Measurements from ENCODE around the gene PRELID1. TPM values are rescaled to one million over a fixed set of nuclear protein-coding genes. Genes with fewer than 3 reads are reported as not detected.
A peak's percentile ranks its signal among the peaks of the same experiment; 100 is the strongest.

PRELID1 gene
- total RNA-seq, 1 donor from 2014 or later, result 94.0 TPM

DNA sequence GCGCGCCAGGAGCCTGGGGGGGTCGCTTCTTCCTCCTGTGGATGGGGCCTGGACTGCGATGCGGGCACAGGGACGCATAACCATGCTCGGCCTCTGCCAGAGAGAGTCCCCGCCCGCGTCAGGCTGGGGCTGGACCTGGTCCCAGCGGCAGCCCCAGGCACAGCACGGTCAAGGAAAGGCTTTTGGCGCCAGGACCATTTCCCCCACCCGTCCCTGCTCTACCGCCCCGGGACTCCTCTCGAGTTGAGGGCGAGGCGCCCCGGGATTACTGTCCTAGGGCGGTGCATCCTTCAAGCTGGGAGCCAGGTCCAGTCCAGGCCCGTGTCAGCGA, 7.8 kb downstream of the PRELID1 start:
- peak overlapping the region; percentile 76 for H3K4me3 Mint-ChIP-seq (ENCODE audit: low read depth)

DNA sequence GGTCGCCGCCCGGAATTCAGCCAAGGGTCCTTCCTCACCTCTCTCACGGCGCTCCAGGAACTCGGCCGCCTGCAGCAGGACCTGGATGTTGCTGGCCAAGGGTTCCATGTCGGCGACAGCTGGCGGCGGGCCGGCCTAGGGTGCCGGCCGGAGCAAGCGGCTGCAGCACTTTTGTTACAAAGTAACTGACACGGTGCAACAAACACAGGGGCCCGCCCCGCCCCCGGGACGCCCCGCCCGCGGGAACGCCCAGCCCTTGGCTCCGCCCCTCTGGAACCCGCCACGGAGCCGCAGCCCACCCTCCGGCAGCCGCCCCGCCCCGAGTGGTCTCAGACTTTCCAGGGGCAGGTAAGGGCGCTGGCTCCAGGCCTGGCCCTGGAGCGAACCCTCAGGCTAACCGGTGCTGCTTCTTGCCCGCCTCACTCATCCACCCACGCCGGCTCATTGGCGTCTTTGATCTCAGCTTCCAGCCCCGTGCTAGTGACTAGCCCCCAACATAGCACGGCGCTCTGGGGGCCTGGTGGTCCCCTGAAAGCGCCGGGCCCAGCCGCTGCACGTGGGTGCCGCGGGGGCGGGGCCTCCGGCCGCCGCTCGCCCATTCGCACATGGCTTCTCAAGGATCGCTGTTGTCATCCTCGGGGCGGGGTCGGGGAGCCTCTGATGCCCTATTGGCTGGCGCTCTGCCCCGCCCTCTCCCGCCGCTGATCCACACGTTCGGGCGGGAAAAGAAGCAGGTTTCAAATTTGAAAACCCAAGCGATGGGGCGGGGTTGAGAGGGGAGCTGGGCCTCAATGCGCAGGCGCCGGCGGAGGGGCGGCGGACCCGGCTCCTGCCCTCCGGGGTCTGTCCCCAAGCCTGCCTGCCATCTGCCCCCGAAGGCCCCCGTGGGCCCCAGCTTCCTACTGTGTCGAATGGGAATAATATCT, 8.4 kb downstream of the PRELID1 start, which contains the start of gene MXD3:
TSS of gene MXD3 (minus strand) at position 176 of the 926 bp plus-strand sequence. CDS start at position 108, 68 bp downstream.
- H3K27me3 Mint-ChIP-seq, result no peaks in the 10 kb centered on the region
- H3K27ac Mint-ChIP-seq, result peak within 1 kb of the TSS; percentile 84
- TF ChIP-seq, protein P1, sequence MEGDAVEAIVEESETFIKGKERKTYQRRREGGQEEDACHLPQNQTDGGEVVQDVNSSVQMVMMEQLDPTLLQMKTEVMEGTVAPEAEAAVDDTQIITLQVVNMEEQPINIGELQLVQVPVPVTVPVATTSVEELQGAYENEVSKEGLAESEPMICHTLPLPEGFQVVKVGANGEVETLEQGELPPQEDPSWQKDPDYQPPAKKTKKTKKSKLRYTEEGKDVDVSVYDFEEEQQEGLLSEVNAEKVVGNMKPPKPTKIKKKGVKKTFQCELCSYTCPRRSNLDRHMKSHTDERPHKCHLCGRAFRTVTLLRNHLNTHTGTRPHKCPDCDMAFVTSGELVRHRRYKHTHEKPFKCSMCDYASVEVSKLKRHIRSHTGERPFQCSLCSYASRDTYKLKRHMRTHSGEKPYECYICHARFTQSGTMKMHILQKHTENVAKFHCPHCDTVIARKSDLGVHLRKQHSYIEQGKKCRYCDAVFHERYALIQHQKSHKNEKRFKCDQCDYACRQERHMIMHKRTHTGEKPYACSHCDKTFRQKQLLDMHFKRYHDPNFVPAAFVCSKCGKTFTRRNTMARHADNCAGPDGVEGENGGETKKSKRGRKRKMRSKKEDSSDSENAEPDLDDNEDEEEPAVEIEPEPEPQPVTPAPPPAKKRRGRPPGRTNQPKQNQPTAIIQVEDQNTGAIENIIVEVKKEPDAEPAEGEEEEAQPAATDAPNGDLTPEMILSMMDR (IDR thresholded peaks at IDR 0.05; ENCODE audit: unreplicated experiment), result no peak

More for the DNA sequence above, 7.8 kb downstream of the PRELID1 start:
- TF ChIP-seq, protein P1 (IDR thresholded peaks at IDR 0.05; ENCODE audit: unreplicated experiment), result no peak
- Mint-ChIP-seq H3K27ac (peak overlapping the region; percentile 56), H3K9me3 (ENCODE audit: low read depth) (no peaks in the 10 kb centered on the region), H3K27me3 (no peaks in the 10 kb centered on the region), H3K36me3 (ENCODE audit: insufficient read depth) (peaks cover 3% of the 10 kb centered on the region), H3K4me1 (ENCODE audit: low read depth) (peaks cover 12% of the 10 kb centered on the region)
- DNase-seq (ENCODE audit: low spot score, unreplicated experiment), result no peak

DNA sequence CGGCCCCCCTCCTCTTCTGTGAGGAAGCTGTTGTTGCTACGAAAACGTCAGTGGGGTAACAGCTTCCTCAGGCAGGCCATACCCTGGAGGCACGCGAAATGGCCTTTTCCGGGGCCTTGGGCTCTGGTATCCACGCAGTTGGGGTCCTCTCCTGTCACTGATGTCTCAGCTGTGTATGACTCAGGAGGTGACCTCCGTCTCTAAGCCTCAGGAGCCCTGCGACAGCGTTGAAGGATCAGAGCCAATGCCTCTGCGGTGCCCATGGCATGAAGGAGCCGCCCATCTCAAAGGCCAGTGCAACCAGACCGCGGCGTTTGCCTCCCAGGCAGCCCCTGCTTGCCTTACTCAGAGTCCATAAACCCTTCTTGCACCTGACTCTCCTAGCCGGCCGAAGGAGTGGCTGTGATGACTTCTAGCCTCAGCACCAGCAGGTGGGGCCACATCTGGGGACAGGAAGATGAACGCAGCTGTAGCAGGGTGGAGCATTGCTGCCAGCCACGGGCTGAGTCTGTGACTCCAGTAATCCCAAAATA, 9.1 kb downstream of the PRELID1 start:
- Mint-ChIP-seq H3K27ac (peak overlapping the region; percentile 69), H3K4me3 (ENCODE audit: low read depth) (peak overlapping the region; percentile 67), H3K27me3 (no peaks in the 10 kb centered on the region), H3K36me3 (ENCODE audit: insufficient read depth) (peaks cover 4% of the 10 kb centered on the region), H3K9me3 (ENCODE audit: low read depth) (no peaks in the 10 kb centered on the region), H3K4me1 (ENCODE audit: low read depth) (peaks cover 12% of the 10 kb centered on the region)
- TF ChIP-seq, protein P1 (IDR thresholded peaks at IDR 0.05; ENCODE audit: unreplicated experiment), result no peak
- DNase-seq (ENCODE audit: low spot score, unreplicated experiment), result no peak

More for the DNA sequence above, 8.4 kb downstream of the PRELID1 start, which contains the start of gene MXD3:
- H3K4me1 Mint-ChIP-seq (ENCODE audit: low read depth), result peaks cover 12% of the 10 kb centered on the region
- H3K4me3 Mint-ChIP-seq (ENCODE audit: low read depth), result peak within 1 kb of the TSS; percentile 80
- H3K36me3 Mint-ChIP-seq (ENCODE audit: insufficient read depth), result peaks cover 1% of the 10 kb centered on the region
- no peaks in the 10 kb centered on the region for H3K9me3 Mint-ChIP-seq (ENCODE audit: low read depth)
- DNase-seq (ENCODE audit: low spot score, unreplicated experiment), result peak; percentile 89

DNA sequence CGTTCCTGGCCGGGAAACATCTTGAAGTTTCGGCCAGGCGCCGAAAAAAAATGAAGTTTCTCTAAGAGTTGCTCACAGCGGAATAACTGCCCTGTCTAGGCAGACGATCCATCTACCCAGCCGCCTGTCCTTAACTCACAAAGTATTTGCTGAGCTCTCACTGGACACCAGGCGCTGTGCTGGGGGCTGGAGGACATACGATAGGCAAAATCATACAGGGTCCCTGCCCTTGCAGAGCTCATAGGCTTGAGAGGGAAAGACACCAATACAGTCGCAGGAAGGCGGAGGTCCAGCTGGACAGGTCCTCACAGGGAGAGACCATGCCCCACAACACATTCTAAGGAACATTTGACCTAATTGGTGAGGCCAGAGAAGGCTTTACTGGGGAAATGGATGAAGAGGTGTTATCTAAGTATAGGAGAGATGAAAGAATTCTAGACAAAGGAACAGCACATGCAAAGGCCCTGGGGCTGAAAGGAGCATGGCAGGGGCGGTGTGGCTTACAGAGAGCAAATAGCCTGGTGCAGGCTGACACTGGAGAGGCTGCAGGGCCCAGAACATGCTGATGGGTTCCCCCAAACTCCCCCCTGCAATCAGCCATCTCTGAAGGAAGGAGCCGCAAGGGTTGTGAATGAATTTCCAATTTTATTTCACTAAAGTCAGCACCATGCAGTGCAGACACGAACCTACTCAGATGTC, 10.1 kb downstream of the PRELID1 start:
- H3K4me1 Mint-ChIP-seq (ENCODE audit: low read depth), result peaks cover 18% of the 10 kb centered on the region
- H3K9me3 Mint-ChIP-seq (ENCODE audit: low read depth), result no peaks in the 10 kb centered on the region
- DNase-seq (ENCODE audit: low spot score, unreplicated experiment), result no peak
- H3K27ac Mint-ChIP-seq, result peak overlapping the region; percentile 69
- H3K4me3 Mint-ChIP-seq (ENCODE audit: low read depth), result no peak overlapping the region
- H3K36me3 Mint-ChIP-seq (ENCODE audit: insufficient read depth), result peaks cover 5% of the 10 kb centered on the region
- TF ChIP-seq, protein P1 (IDR thresholded peaks at IDR 0.05; ENCODE audit: unreplicated experiment), result no peak
- H3K27me3 Mint-ChIP-seq, result no peaks in the 10 kb centered on the region

Measured in progenitor cell of endocrine pancreas (in vitro differentiated cells).